BLaER1 (cell line): ENCODE measurements around the gene ANO2.

ENCODE experiments used
- H3K27ac ChIP-seq: shearing (Covaris generic); formaldehyde crosslinking; 2 replicates; pipeline ENCODE4 v1.8.1; 2022
- H3K27me3 ChIP-seq: shearing (Covaris generic); formaldehyde crosslinking; 2 replicates; pipeline ENCODE4 v1.8.1; 2022
- H3K36me3 ChIP-seq: shearing (Covaris generic); formaldehyde crosslinking; 2 replicates; pipeline ENCODE4 v1.8.1; 2022
- H3K4me1 ChIP-seq: shearing (Covaris generic); formaldehyde crosslinking; 2 replicates; pipeline ENCODE4 v1.8.1; 2022
- H3K4me2 ChIP-seq: shearing (Covaris generic); formaldehyde crosslinking; 2 replicates; pipeline ENCODE4 v1.8.1; 2022
- H3K4me3 ChIP-seq: shearing (Covaris generic); formaldehyde crosslinking; 2 replicates; pipeline ENCODE4 v1.8.1; 2022
- H3K9ac ChIP-seq: shearing (Covaris generic); formaldehyde crosslinking; 2 replicates; pipeline ENCODE4 v1.8.1; 2022
- H3K9me3 ChIP-seq: shearing (Covaris generic); formaldehyde crosslinking; 2 replicates; pipeline ENCODE4 v1.8.1; 2022
- H4K20me1 ChIP-seq: shearing (Covaris generic); formaldehyde crosslinking; 2 replicates; pipeline ENCODE4 v1.8.1; 2022
- Cebpa-rat ChIP-seq: shearing (Covaris generic); IDR thresholded peaks from 2 replicates; pipeline ENCODE4 v1.8.1; 2022

ANO2 gene

DNA sequence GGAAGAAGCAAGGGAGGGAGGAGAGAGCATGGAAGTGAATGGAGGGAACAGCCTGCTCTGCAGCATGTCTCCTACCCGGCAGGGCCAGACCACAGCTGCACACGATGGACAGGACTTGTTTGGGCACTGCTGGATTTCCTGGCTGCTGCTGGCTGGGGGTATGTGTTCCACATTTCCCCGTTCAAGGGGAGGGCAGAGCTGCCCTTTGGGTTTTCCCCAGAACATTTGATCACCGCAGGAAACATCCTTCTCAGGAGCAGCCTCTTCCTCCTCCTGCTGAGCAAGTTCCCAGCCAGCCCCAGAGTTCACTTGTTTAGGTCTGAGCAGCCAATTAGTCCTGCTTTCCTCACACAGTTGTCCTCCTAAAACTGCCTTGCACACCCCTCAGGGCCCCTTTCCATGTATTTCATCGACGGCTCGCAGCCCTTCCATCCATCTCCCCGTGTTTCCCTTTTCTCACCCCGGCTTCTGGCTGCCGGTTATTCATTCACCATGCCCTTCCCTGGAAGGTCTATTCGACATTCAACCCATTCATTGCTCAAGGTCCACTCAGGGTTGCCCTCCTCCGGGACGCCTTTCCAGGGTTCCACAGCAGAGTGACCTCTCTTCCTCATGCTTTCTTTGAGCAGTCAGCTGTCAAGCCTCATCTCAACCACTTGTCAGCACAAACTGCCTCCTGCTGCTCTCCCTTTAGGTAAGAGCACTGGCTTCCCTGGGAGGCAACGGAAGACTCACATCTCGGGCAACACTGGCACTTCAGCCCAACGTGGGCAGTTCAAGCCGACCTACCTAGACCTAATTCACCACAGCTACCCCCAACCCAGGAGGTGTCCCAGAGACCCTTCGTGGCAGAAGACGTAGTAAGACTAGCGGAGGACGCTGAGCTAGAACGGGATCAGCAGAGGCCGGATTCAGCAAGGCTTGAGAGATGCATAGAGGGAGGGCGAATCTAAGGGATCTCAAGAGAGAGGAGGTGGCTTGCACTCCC lies 20.1 kb upstream of the ANO2 start:
- Histone ChIP-seq H3K27me3 (no peaks in the 10 kb centered on the region), H4K20me1 (no peaks in the 10 kb centered on the region), H3K9me3 (no peaks in the 10 kb centered on the region), H3K4me2 (no peak overlapping the region), H3K9ac (no peak overlapping the region), H3K4me1 (no peaks in the 10 kb centered on the region), H3K4me3 (no peak overlapping the region), H3K36me3 (no peaks in the 10 kb centered on the region), H3K27ac (no peak overlapping the region)
- TF ChIP-seq Cebpa-rat, result no peak

DNA sequence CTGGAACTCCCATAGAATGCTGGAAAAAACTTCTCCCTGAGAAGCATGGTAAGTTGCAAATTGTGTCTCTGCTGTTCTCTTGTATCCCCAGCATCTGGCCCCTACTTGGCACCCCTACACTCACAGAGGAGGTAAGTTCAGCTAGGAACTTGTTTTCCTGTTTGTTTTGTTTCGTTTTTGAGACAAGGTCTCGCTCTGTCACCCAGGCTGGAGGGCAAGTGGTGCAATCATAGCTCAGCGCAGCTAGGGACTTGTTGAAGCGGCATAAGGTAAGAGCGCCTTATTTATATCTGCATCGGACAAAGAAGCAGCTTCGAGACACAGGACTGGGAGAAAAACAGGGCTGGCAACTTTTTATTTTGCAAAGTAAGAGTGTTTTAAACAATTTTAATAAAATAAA lies 18.5 kb upstream of the ANO2 start:
- Histone ChIP-seq H3K4me1 (no peaks in the 10 kb centered on the region), H3K4me2 (no peak overlapping the region), H4K20me1 (no peaks in the 10 kb centered on the region), H3K4me3 (no peak overlapping the region), H3K27ac (no peak overlapping the region), H3K27me3 (no peaks in the 10 kb centered on the region), H3K36me3 (no peaks in the 10 kb centered on the region), H3K9ac (no peak overlapping the region), H3K9me3 (no peaks in the 10 kb centered on the region)
- TF ChIP-seq Cebpa-rat, result no peak

DNA sequence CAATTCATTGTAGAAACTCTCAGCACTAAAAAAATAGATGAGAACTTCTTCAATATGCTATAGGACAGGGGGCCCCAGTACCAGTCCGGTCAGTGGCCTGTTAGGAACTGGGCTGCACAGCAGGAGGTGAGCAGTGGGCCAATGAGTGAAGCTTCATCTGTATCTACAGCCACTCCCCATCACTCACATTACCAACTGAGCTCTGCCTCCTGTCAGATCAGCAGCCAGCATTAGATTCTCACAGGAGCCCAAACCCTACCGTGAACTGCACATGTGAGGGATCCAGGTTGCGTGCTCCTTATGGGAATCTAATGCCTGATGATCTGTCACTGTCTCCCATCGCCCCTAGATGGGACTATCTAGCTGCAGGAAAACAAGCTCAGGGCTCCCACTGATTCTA lies 15.7 kb upstream of the ANO2 start:
- no peaks in the 10 kb centered on the region for H3K27me3 ChIP-seq
- H3K9ac ChIP-seq, result no peak overlapping the region
- no peaks in the 10 kb centered on the region for H3K4me1 ChIP-seq
- no peak for TF ChIP-seq Cebpa-rat
- no peak overlapping the region for H3K4me3 ChIP-seq
- no peaks in the 10 kb centered on the region for H4K20me1 ChIP-seq
- H3K27ac ChIP-seq, result no peak overlapping the region
- no peaks in the 10 kb centered on the region for H3K9me3 ChIP-seq
- H3K4me2 ChIP-seq, result no peak overlapping the region
- H3K36me3 ChIP-seq, result no peaks in the 10 kb centered on the region

DNA sequence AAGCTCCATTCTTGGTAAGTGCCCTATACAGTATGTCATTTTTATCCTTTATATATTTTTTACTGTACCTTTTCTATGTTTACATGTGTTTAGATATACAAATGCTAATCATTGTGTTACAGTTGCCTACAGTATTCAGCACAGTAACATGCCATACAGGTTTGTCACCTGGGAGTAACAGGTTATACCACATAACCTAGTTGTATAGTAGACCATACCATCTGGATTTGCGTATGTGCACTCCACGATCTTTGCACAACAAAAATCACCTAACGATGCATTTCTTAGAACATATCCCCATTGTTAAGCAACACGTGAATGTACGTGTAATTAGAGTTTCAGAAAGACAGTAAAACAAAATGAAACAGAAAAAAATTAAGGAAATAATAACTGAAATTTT lies 11.9 kb upstream of the ANO2 start:
- Histone ChIP-seq H3K9me3 (no peaks in the 10 kb centered on the region), H3K9ac (no peak overlapping the region), H4K20me1 (no peaks in the 10 kb centered on the region), H3K4me2 (no peak overlapping the region), H3K4me3 (no peak overlapping the region), H3K4me1 (no peaks in the 10 kb centered on the region), H3K27me3 (no peaks in the 10 kb centered on the region), H3K27ac (no peak overlapping the region), H3K36me3 (no peaks in the 10 kb centered on the region)
- no peak for TF ChIP-seq Cebpa-rat

DNA sequence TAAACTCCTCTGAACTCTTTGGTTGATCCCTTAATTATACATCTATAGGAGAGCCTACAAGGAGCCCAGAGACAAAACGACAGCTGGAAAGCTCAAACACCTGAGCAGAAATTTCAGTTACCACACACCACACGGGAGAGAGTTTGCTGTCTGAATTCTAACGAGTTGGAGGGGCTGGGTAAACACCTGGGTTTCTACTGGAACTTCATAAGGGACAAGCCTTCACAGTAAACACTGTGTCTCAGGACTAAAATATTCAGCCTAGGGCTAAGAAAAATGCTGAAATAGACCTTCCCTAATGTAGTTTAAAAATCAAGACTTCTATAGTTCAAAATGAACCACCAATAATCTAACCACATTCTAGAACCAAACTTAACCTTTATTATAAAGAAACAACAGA lies 9.6 kb upstream of the ANO2 start:
- Histone ChIP-seq H3K4me2 (no peak overlapping the region), H3K27me3 (no peaks in the 10 kb centered on the region), H4K20me1 (no peaks in the 10 kb centered on the region), H3K4me3 (no peak overlapping the region), H3K9me3 (no peaks in the 10 kb centered on the region), H3K36me3 (no peaks in the 10 kb centered on the region), H3K27ac (no peak overlapping the region), H3K9ac (no peak overlapping the region), H3K4me1 (no peaks in the 10 kb centered on the region)
- TF ChIP-seq Cebpa-rat, result no peak

DNA sequence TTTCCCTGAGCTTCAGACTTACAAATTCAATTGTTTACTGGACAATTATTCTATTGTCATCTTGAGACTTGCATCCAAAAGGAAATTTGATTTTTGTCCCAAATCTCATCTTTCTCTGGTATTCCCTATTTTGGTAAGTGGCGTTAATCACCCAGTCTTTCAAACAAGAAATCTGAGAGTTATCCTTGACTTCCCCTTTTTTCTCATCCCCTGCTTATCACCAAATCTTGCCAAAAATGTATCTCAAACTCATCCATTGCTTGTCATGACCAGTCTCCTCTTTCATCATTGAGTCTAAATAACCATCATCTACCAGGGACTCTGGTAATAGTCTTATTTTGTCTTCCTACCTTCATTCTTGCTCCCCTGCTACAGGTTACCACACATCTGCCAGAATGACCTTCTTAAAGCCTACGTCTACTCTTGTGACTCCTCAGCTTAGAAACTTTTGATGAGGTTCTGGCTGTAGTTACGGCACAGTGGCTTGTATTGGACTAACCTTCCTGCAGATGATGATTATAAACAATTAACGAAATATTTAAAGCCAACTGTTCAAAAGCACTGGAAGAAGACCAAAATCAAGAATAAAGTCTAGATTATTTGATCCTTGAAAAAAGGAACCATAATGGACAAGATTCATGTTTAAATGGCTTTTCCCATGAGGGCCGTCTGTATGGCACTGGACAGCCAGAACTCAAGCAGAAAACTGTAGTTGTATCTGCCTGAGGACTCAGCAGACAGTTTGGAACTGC lies 9.0 kb upstream of the ANO2 start:
- H3K4me2 ChIP-seq, result no peak overlapping the region
- H3K36me3 ChIP-seq, result no peaks in the 10 kb centered on the region
- H3K27me3 ChIP-seq, result no peaks in the 10 kb centered on the region
- no peak overlapping the region for H3K4me3 ChIP-seq
- TF ChIP-seq Cebpa-rat, result no peak
- H3K27ac ChIP-seq, result no peak overlapping the region
- H3K9ac ChIP-seq, result no peak overlapping the region
- H4K20me1 ChIP-seq, result no peaks in the 10 kb centered on the region
- no peaks in the 10 kb centered on the region for H3K9me3 ChIP-seq
- no peaks in the 10 kb centered on the region for H3K4me1 ChIP-seq

DNA sequence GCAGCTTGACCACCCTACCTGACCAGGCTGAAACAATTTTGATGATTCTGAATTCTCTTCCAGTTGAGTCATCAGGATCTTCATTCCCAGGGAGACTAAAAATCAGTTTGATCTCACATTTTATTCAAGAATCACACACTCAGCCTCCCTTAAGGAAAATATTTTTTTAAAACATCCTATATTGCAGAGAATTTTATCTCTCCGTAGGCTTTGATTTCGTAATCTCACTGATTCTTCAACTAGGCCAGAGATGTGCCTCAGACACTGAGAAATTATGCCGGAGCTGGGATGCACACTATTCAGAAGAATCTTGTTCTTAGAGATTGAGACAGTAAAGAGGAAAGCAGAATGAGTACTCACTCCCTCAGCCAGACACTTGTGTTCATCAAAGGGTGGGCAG lies 7.0 kb upstream of the ANO2 start:
- H3K36me3 ChIP-seq, result no peaks in the 10 kb centered on the region
- no peak overlapping the region for H3K4me2 ChIP-seq
- no peak for TF ChIP-seq Cebpa-rat
- no peaks in the 10 kb centered on the region for H3K9me3 ChIP-seq
- no peak overlapping the region for H3K27ac ChIP-seq
- no peaks in the 10 kb centered on the region for H3K27me3 ChIP-seq
- no peak overlapping the region for H3K4me3 ChIP-seq
- H4K20me1 ChIP-seq, result no peaks in the 10 kb centered on the region
- H3K9ac ChIP-seq, result no peak overlapping the region
- H3K4me1 ChIP-seq, result 0 out of 2 replicates have a peak, but pooled peaks cover 6% of the 10 kb centered on the region

DNA sequence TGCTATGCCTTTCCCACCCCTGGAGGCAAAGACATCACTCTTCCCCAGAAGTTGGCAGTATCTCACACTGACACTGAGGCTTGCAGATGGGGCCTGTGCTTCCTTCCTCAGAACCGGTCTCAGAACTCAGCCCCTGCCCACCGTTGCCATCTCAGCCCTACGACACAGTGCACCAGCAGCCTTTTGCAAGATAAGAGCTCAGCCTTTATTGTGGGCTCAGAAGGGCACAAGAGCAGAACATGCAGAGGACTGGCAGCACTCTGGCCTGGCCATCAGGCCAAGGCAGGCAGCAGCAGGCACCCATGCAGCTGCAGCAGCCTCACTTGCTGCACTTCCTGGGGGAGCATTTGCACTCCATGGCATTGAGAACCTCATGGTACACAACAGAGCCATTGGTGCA lies 3.6 kb upstream of the ANO2 start:
- Histone ChIP-seq H3K27me3 (no peaks in the 10 kb centered on the region), H3K36me3 (no peaks in the 10 kb centered on the region), H4K20me1 (no peaks in the 10 kb centered on the region), H3K27ac (no peak overlapping the region), H3K4me1 (0 out of 2 replicates have a peak, but pooled peaks cover 6% of the 10 kb centered on the region), H3K4me2 (no peak overlapping the region), H3K4me3 (no peak overlapping the region), H3K9ac (no peak overlapping the region), H3K9me3 (peaks cover 9% of the 10 kb centered on the region)
- no peak for TF ChIP-seq Cebpa-rat

DNA sequence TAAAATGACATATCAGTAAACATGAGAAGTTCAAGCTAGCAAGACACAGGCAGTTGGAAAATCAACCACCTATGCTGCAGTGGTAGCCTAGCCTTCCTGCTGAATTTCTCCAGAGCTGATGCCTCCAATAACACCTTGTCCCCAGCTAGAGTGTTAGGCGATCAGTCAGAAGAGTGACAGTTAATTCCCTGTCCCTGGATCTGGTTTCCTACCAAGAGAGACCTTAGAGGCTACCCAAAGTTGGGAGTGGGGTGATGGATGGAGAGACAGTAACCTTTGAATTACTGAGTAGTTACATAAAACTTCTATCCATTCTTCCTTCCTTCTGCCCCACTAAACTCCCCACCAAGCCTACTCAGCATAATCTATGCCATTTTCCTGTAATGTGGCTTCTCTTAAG lies 1.9 kb upstream of the ANO2 start:
- no peaks in the 10 kb centered on the region for H3K36me3 ChIP-seq
- H3K4me3 ChIP-seq, result no peak overlapping the region
- H3K4me1 ChIP-seq, result 0 out of 2 replicates have a peak, but pooled peaks cover 6% of the 10 kb centered on the region
- no peak overlapping the region for H3K4me2 ChIP-seq
- no peaks in the 10 kb centered on the region for H3K27me3 ChIP-seq
- H3K27ac ChIP-seq, result no peak overlapping the region
- H3K9me3 ChIP-seq, result peaks cover 9% of the 10 kb centered on the region
- no peaks in the 10 kb centered on the region for H4K20me1 ChIP-seq
- TF ChIP-seq Cebpa-rat, result no peak
- no peak overlapping the region for H3K9ac ChIP-seq

DNA sequence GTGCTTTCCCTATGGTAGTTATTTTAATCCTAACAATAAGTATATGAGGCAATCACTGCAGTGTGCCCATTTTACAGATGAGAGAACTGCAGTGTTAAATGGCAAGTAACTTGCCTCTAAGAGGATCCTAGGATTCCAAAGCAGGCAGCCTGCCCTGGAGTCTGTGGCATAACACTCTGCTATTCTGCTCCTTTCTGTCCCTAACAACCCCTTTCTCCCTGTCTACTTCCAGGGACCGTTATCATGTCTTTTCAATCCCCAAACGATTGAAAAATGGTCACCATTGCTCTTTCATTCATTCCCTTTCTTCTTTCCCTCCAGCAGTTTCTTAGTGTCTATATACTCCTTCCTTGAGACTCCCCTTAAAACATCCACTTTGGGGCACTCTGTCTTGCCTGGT lies 1.3 kb upstream of the ANO2 start:
- Histone ChIP-seq H3K36me3 (no peaks in the 10 kb centered on the region), H3K4me3 (no peak overlapping the region), H3K27me3 (no peaks in the 10 kb centered on the region), H3K27ac (no peak overlapping the region), H4K20me1 (no peaks in the 10 kb centered on the region), H3K4me1 (0 out of 2 replicates have a peak, but pooled peaks cover 6% of the 10 kb centered on the region), H3K9ac (no peak overlapping the region), H3K4me2 (no peak overlapping the region), H3K9me3 (peaks cover 9% of the 10 kb centered on the region)
- no peak for TF ChIP-seq Cebpa-rat
